Naive B cell (primary cell): ENCODE measurements around the gene NEUROG3. TPM values are rescaled to one million over a fixed set of nuclear protein-coding genes. Genes with fewer than 3 reads are reported as not detected.
A peak's percentile ranks its signal among the peaks of the same experiment; 100 is the strongest.

Source experiments
- ATAC-seq, 2 donors: fragments of 150-1000 bp; cut with Tn5 transposase; 2 replicates each; pipeline ENCODE4 v1.10.0; 2021; ENCODE audit warnings: low read depth in 2 of 2, mild to moderate bottlenecking in 2 of 2, moderate library complexity in 2 of 2
- DNase-seq: peaks from one replicate; pipeline ENCODE4 v3.0.0; 2022
- H3K27ac Mint-ChIP-seq, 6 donors: one replicate each; pipeline ENCODE4 v1.8.0; 2020 to 2022; ENCODE audit warnings: mild to moderate bottlenecking in 6 of 6, mixed read lengths in 6 of 6, moderate library complexity in 5 of 6, inconsistent platforms in 2 of 6
- H3K27me3 Mint-ChIP-seq, 3 donors: one replicate each; pipeline ENCODE4 v1.8.0; 2021 to 2022; ENCODE audit warnings: mixed read lengths in 3 of 3, mild to moderate bottlenecking in 1 of 3
- H3K36me3 Mint-ChIP-seq, 2 donors: one replicate each; pipeline ENCODE4 v1.8.0; 2020 to 2022; ENCODE audit warnings: mixed read lengths in 2 of 2, inconsistent platforms in 1 of 2, mild to moderate bottlenecking in 1 of 2
- H3K4me1 Mint-ChIP-seq, 3 donors: one replicate each; pipeline ENCODE4 v1.8.0; 2020 to 2022; ENCODE audit warnings: mixed read lengths in 3 of 3, inconsistent platforms in 1 of 3, mild to moderate bottlenecking in 1 of 3, moderate library complexity in 1 of 3
- H3K4me3 Mint-ChIP-seq, 8 donors: one replicate each; pipeline ENCODE4 v1.8.0; 2020 to 2022; ENCODE audit warnings: mild to moderate bottlenecking in 8 of 8, mixed read lengths in 8 of 8, moderate library complexity in 8 of 8, inconsistent platforms in 2 of 8
- H3K9me3 Mint-ChIP-seq, 7 donors: one replicate each; pipeline ENCODE4 v1.8.0; 2020 to 2022; ENCODE audit warnings: mixed read lengths in 7 of 7, mild to moderate bottlenecking in 5 of 7, inconsistent platforms in 2 of 7, moderate library complexity in 1 of 7
- polyA plus RNA-seq, 6 donors: library from polyadenylated mRNA; unstranded; fragments of 300-500 nt; fragmentation: Illumina TruSeq; gene quantifications; one replicate each; pipeline ENCODE4 v1.2.3, GENCODE V29; 2021; ENCODE audit warnings: low read depth in 6 of 6

Gene NEUROG3, protein sequence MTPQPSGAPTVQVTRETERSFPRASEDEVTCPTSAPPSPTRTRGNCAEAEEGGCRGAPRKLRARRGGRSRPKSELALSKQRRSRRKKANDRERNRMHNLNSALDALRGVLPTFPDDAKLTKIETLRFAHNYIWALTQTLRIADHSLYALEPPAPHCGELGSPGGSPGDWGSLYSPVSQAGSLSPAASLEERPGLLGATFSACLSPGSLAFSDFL
- polyA plus RNA-seq, result not detected

DNA sequence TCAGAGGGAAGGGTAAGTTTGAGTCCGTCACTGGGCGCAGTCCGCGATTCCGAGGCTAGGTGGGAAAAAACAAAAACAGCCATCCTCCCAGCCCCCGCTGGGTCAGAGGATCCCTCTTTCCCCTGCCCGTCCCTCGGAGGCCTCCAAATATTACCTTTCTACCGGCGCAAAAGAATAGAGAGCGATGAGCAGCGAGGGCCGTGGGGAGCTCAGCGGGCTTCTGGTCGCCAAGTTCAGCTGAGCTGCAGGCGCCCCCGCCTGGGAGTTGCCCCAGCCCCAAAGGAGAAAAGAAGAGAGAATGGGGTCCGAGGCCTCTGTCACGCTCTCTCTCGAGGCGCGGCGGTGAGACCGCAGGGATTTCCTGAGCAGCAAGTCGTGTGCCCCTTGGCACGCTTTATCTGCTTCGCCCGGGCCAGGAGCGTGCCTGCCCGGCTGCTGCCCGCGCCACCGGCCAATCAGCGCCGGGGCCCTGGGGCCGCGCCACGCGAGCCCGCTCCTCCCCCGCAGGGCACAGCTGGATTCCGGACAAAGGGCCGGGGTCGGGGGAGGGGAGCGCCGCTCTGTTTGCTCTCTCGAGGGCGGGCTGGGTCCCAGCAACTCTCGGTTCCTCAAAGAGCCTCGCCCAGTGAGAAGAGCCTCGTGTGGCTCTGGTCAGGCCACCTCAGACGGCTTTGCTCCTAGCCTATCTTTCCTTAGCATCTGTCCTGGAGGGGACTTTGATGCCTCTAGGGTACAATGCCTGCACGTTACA lies at the start of gene NEUROG3:
TSS of gene NEUROG3 (minus strand) at position 367 of the 751 bp plus-strand sequence. CDS start 379 bp downstream, outside the sequence.
- Mint-ChIP-seq H3K9me3 (peaks cover 0 to 7% (median 0%) of the 10 kb centered on the region in 7 donors), H3K4me1 (peaks cover 20 to 32% (median 31%) of the 10 kb centered on the region in 3 donors), H3K4me3 (peak within 1 kb of the TSS; percentile 53 to 91 (median 74)), H3K27ac (no peak within 1 kb of the TSS), H3K36me3 (peaks cover 0 to 10% of the 10 kb centered on the region in 2 donors), H3K27me3 (peaks cover 52 to 89% (median 77%) of the 10 kb centered on the region in 3 donors)
- DNase-seq (peak; percentile 5), ATAC-seq (peak; percentile 48 to 58)

DNA sequence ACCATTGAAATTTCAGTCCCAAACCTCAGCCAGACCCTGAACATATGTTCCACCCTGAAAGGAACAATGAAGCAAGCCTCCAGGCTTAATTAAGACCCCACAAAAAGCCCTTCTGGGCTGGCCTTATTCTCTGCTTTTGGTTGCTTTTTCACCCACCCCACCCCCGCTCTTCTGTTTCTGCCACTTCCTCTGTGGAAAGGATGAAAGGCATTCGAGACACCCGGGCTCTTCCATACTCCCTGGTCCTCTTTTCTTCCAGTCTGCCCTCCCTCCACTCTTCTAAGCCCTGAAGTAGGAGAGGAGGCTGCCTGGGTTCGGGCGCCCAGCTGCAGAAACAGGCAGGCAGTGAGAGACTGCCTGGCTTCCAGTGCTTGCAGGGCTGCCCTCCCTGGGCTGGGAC lies 47.4 kb upstream of the NEUROG3 start:
- DNase-seq, result no peak
- no peak overlapping the region for H3K4me3 Mint-ChIP-seq
- H3K36me3 Mint-ChIP-seq, result peaks cover 8 to 17% of the 10 kb centered on the region in 2 donors
- no peak for ATAC-seq
- peak overlapping the region in 1 of 6 donors; percentile 60 for H3K27ac Mint-ChIP-seq
- peaks cover 0 to 5% (median 0%) of the 10 kb centered on the region in 3 donors for H3K4me1 Mint-ChIP-seq
- peaks cover 15 to 39% (median 25%) of the 10 kb centered on the region in 3 donors for H3K27me3 Mint-ChIP-seq
- peaks cover 11 to 25% (median 16%) of the 10 kb centered on the region in 7 donors for H3K9me3 Mint-ChIP-seq

DNA sequence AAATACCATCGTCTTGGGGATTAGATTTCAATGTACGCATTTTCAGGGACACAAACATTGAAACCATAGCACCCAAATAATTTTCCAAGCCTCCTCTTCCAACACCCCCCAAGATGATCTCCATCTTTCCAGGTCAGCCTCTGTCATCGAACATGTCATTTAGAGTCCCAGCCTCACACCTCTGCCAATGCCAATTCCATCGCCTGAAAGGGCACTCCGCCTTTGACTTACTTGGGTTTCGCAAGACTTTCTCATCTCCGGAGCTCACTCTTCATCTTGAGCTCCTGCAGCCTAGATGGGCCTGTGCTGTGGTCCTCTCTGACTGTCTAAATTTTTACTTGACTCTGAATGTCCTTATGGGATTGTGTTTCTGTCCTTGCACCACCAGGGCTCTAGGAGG lies 46.4 kb upstream of the NEUROG3 start:
- Mint-ChIP-seq H3K4me1 (peaks cover 0 to 5% (median 0%) of the 10 kb centered on the region in 3 donors), H3K4me3 (no peak overlapping the region), H3K36me3 (peaks cover 4 to 13% of the 10 kb centered on the region in 2 donors), H3K9me3 (peaks cover 7 to 17% (median 13%) of the 10 kb centered on the region in 7 donors), H3K27ac (no peak overlapping the region), H3K27me3 (peaks cover 10 to 39% (median 25%) of the 10 kb centered on the region in 3 donors)
- DNase-seq, result no peak
- no peak for ATAC-seq

DNA sequence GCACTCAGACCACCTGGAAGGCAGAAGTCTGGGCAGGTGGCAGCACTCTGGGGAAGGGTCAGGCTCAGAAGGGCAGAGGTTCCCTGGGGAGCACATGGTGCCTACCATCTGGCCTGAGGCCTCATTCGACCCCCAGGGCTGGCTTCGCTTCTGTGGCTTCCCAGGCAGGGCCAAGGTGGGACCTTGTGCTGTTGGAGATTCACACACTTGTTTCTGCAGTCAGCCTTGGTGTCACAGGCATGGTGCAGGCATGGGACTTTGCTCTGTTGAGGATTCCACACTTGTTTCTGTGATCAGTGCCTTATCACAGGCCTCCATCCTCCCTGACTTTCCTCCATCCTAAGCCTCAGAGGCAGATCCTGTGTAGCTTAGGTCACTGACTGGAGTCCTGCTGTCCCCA lies 45.5 kb upstream of the NEUROG3 start:
- peaks cover 4 to 7% of the 10 kb centered on the region in 2 donors for H3K36me3 Mint-ChIP-seq
- peaks cover 5 to 16% (median 10%) of the 10 kb centered on the region in 7 donors for H3K9me3 Mint-ChIP-seq
- ATAC-seq, result no peak
- H3K27ac Mint-ChIP-seq, result no peak overlapping the region
- no peak overlapping the region for H3K4me3 Mint-ChIP-seq
- peaks cover 0 to 7% (median 0%) of the 10 kb centered on the region in 3 donors for H3K4me1 Mint-ChIP-seq
- H3K27me3 Mint-ChIP-seq, result peaks cover 10 to 39% (median 25%) of the 10 kb centered on the region in 3 donors
- DNase-seq, result no peak

DNA sequence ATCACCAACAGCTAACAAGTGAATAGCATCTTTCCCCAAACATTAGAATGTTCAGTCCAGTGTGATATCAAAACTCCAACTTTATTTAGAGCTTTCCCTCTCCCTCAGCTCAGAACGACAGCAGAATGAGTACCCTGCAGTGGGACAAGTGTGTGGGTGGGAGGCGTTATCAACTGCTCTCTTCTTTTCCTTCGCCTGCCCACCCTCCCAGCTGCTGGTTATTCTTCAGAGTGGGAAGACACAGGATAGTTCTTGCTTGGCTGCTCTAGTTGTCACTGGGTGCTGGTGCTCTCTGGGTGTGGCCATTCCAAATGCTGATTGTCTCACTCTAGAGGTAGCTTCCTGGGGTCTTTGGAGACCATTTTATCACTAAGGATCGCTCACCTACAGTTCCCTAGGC lies 43.1 kb upstream of the NEUROG3 start:
- peaks cover 0 to 8% (median 0%) of the 10 kb centered on the region in 3 donors for H3K4me1 Mint-ChIP-seq
- peaks cover 0 to 13% (median 7%) of the 10 kb centered on the region in 7 donors for H3K9me3 Mint-ChIP-seq
- H3K4me3 Mint-ChIP-seq, result no peak overlapping the region
- no peak for ATAC-seq
- peak overlapping the region in 1 of 6 donors; percentile 2 for H3K27ac Mint-ChIP-seq
- peaks cover 0 to 7% of the 10 kb centered on the region in 2 donors for H3K36me3 Mint-ChIP-seq
- no peak for DNase-seq
- peaks cover 13 to 44% (median 32%) of the 10 kb centered on the region in 3 donors for H3K27me3 Mint-ChIP-seq

DNA sequence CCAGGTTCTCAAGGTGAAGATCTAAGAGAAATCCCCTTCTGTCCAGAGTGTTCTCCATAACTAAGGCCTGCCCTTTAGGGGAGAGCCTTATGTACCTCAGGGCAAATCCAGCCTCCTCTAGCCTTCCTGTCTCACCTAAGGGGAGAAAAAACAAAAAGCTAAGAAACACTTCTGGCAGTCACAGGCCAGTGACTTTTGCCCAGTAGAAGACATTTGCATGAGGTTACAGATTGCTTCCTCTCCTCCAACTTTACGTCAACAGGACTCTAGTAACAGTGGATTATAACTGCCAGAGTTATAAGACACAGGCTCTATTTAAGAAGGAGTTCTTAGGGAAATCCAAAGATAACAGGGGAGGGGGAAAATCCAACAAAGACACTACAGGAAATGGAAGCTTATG lies 40.9 kb upstream of the NEUROG3 start:
- DNase-seq (no peak), ATAC-seq (peak; percentile 28 to 41)
- H3K36me3 Mint-ChIP-seq, result peaks cover 7% of the 10 kb centered on the region in 2 donors
- peaks cover 0 to 30% (median 13%) of the 10 kb centered on the region in 7 donors for H3K9me3 Mint-ChIP-seq
- peaks cover 0 to 8% (median 0%) of the 10 kb centered on the region in 3 donors for H3K4me1 Mint-ChIP-seq
- no peak overlapping the region for H3K4me3 Mint-ChIP-seq
- H3K27ac Mint-ChIP-seq, result peak overlapping the region in 1 of 6 donors; percentile 5
- peaks cover 18 to 42% (median 25%) of the 10 kb centered on the region in 3 donors for H3K27me3 Mint-ChIP-seq

DNA sequence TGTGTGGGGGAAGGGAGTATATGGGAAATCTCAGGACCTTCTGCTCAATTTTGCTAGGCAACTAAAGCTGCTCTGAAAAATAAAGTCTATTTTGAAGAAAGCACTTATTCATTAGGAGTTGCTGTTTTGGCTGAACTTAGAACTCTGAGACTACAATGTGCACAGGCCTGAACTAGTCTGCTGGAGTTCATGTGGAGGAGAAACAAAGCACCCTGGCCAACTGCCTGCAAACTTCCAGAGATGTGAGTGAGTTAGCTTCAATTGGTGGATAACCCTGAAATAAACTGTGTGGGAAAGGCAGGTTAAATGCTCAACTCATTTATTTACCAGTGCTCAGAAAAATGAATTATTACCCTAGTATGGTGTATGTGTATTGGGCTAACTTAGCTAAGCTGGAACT lies 39.5 kb upstream of the NEUROG3 start:
- DNase-seq, result no peak
- peaks cover 2 to 41% (median 24%) of the 10 kb centered on the region in 7 donors for H3K9me3 Mint-ChIP-seq
- peaks cover 7 to 15% of the 10 kb centered on the region in 2 donors for H3K36me3 Mint-ChIP-seq
- H3K27me3 Mint-ChIP-seq, result peaks cover 11 to 49% (median 34%) of the 10 kb centered on the region in 3 donors
- ATAC-seq, result no peak
- H3K27ac Mint-ChIP-seq, result no peak overlapping the region
- H3K4me3 Mint-ChIP-seq, result no peak overlapping the region
- H3K4me1 Mint-ChIP-seq, result peaks cover 0 to 8% (median 0%) of the 10 kb centered on the region in 3 donors

DNA sequence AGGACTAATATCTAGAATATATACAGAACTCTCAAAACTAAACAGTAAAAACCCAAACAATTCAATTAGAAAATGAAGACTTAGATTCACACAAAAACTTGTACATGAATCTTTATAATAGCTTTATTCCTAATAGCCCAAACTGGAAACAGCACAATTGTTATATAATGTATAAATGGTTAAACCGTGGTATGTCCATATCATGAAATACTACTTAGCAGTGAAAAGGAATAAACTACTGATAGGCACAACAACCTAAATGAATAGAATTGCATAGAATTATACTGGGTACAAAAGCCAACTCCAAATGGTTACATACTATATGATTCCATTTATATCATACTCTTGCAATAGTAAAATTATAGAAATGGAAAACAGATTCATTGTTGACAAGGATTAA lies 35.9 kb upstream of the NEUROG3 start:
- H3K36me3 Mint-ChIP-seq, result peaks cover under 1 to 15% of the 10 kb centered on the region in 2 donors
- H3K4me1 Mint-ChIP-seq, result peaks cover 0 to 5% (median 0%) of the 10 kb centered on the region in 3 donors
- DNase-seq, result no peak
- H3K27ac Mint-ChIP-seq, result no peak overlapping the region
- ATAC-seq, result no peak
- H3K4me3 Mint-ChIP-seq, result no peak overlapping the region
- peaks cover 3 to 40% (median 25%) of the 10 kb centered on the region in 7 donors for H3K9me3 Mint-ChIP-seq
- H3K27me3 Mint-ChIP-seq, result peaks cover 15 to 55% (median 40%) of the 10 kb centered on the region in 3 donors

DNA sequence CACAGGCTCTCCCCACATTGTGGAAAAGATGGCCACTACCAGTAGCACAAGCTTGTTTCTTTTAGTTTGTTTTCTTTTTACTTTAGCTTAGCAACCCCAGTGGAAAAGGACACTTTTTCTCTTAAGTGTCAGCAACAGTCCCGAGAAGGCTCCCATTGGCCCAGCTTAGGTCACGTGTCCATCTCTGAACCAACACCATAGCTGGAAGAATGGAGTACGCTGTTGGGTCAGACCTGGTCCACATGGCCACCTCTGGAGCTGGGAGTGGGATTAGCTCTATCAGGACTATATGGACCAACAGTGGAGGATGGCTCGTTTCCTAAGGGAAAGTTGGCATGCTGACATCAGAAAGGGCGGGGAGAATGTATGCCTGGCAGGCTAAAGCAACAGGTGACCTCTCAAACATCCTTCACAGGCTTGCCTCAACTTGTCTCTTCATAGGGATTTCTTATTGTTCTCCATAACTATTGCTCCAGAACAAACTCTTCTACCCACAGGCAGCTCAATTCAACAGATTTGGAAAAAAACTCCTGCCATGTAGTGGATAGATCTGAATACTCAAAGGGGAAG lies 27.6 kb upstream of the NEUROG3 start:
- peaks cover 2 to 16% (median 7%) of the 10 kb centered on the region in 7 donors for H3K9me3 Mint-ChIP-seq
- peaks cover 0 to 7% of the 10 kb centered on the region in 2 donors for H3K36me3 Mint-ChIP-seq
- H3K27me3 Mint-ChIP-seq, result peaks cover 47 to 71% (median 49%) of the 10 kb centered on the region in 3 donors

DNA sequence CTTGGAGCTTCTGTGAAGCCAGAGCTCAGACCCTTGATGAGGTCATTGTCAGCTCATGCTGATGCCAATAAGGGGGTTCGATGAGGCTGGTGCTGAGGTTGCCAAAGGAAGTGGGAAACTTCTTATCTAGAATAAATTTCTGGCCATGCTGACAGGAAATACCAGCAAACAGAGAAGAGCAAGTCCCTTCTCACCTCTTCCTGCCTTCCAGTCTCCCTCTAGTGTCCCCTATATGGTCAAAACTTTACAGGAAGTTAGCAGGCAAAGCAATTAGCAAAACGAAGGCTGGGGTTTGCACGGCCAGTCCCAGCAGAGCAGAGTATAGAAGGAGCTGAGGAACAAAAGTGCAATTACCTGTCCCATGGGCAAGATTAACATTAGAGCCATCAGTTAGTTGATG lies 15.1 kb upstream of the NEUROG3 start:
- Mint-ChIP-seq H3K27me3 (peaks cover 4 to 26% (median 20%) of the 10 kb centered on the region in 3 donors), H3K36me3 (no peaks in the 10 kb centered on the region), H3K9me3 (peaks cover 0 to 3% (median 0%) of the 10 kb centered on the region in 7 donors), H3K27ac (no peak overlapping the region), H3K4me1 (no peaks in the 10 kb centered on the region), H3K4me3 (no peak overlapping the region)
- ATAC-seq (no peak), DNase-seq (no peak)

More for the DNA sequence above, 27.6 kb upstream of the NEUROG3 start:
- DNase-seq, result no peak
- H3K4me3 Mint-ChIP-seq, result no peak overlapping the region
- ATAC-seq, result no peak
- no peak overlapping the region for H3K27ac Mint-ChIP-seq
- no peaks in the 10 kb centered on the region for H3K4me1 Mint-ChIP-seq

DNA sequence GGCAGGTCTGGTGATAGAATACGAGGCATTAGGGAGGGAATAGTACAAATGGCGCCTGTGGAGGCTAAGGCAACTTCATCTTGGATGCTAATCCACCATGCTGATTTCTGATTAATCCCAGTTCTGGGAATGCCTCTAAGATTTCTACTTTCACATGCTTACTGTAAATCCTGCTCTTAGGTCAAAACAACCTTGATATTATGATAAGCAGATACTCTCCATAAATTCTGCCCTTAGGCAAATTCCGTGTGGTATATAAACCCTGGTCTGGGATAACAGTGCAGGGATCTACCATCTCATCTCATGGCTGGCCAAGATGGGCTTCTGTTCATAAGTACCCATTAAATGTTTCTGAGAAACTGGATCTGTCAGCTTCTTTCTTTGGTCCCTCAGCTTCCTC lies 11.4 kb upstream of the NEUROG3 start:
- Mint-ChIP-seq H3K4me3 (no peak overlapping the region), H3K27ac (no peak overlapping the region), H3K27me3 (peaks cover 17 to 37% (median 32%) of the 10 kb centered on the region in 3 donors), H3K4me1 (no peaks in the 10 kb centered on the region), H3K9me3 (peaks cover 0 to 7% (median 0%) of the 10 kb centered on the region in 7 donors), H3K36me3 (no peaks in the 10 kb centered on the region)
- no peak for ATAC-seq
- DNase-seq, result no peak

DNA sequence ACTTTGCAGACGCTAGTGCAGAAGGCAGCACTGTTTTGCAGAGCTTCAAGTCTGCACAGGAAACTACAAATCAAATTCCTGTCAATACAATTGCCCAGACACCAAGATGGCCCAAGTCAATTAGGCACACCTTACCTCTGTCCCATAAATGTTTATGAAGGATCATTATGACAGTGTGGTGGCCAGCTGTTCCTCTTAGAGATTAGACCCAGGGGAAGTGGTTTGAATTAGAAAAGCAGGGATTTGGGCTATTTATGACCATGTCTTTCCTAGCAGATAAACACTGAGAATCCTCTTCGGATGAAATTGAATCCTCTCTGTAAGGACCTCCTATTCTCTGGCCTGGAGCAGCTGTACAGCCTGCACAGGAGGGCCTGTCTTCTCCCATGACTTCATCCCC lies 9.9 kb upstream of the NEUROG3 start:
- Mint-ChIP-seq H3K4me1 (no peaks in the 10 kb centered on the region), H3K36me3 (no peaks in the 10 kb centered on the region), H3K4me3 (no peak overlapping the region), H3K27ac (no peak overlapping the region), H3K27me3 (peaks cover 23 to 41% (median 32%) of the 10 kb centered on the region in 3 donors), H3K9me3 (peaks cover 0 to 7% (median 0%) of the 10 kb centered on the region in 7 donors)
- ATAC-seq, result no peak
- no peak for DNase-seq

DNA sequence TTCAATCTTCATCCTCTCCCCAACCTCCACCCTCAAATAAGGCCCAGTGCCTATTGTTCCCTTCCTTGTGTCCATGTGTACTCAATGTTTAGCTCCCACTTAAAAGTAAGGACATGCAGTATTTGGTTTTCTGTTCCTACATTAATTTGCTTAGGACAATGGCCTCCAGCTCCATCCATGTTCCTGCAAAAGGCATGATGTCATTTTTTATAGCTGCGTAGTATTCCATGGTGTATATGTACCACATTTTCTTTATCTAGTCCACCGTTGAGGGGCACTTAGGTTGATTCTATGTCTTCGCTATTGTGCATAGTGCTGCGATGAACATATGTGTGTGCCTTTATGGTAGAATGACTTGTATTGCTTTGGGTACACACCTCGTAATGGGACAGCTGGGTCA lies 7.2 kb upstream of the NEUROG3 start:
- Mint-ChIP-seq H3K9me3 (peaks cover 0 to 7% (median 0%) of the 10 kb centered on the region in 7 donors), H3K4me3 (no peak overlapping the region), H3K4me1 (peaks cover 0 to 2% (median 0%) of the 10 kb centered on the region in 3 donors), H3K36me3 (no peaks in the 10 kb centered on the region), H3K27me3 (peaks cover 33 to 60% (median 33%) of the 10 kb centered on the region in 3 donors), H3K27ac (no peak overlapping the region)
- DNase-seq (no peak), ATAC-seq (no peak)
